ENCODE results near the gene MYL4.

DNA sequence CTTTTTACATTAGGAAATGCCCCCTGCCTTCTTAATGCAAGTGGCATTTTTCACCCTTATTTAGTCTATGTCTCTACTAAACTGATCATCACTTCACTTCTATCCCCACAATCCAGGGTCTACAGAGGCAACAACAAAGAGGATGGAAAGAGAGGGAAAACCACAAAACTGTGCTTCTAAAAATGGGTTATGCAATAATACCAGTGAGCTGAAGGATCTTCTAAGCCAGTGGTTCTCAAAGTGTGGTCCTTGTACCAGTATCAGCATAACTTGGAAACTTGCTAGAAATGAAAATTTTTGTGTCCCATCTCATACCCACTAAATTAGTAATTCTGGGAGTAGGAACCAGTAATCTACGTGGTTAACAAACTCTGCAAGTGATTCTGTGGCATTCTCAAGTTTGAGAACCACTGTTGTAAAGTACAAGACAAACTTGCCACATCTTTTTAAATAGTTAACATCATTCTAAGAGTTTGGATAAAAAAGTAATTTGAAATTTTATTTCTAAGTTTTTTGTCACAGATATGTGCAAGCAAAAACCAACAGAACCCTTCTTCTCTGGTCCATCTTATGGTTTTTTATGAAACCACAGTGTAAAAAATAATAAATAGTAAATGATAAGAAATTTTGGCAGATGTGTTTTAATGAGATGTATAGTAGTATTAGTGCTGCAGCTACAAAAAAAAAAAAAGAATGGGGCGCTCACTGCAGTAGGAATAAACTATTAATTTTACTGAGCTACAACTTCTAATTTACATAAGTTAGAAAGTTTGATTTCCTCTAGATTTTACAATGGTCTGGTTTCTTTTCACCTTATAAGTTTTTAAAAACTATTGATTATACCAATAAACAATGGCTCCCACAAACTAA is 36.2 kb upstream of the MYL4 start:
- TF ChIP-seq, protein P1, sequence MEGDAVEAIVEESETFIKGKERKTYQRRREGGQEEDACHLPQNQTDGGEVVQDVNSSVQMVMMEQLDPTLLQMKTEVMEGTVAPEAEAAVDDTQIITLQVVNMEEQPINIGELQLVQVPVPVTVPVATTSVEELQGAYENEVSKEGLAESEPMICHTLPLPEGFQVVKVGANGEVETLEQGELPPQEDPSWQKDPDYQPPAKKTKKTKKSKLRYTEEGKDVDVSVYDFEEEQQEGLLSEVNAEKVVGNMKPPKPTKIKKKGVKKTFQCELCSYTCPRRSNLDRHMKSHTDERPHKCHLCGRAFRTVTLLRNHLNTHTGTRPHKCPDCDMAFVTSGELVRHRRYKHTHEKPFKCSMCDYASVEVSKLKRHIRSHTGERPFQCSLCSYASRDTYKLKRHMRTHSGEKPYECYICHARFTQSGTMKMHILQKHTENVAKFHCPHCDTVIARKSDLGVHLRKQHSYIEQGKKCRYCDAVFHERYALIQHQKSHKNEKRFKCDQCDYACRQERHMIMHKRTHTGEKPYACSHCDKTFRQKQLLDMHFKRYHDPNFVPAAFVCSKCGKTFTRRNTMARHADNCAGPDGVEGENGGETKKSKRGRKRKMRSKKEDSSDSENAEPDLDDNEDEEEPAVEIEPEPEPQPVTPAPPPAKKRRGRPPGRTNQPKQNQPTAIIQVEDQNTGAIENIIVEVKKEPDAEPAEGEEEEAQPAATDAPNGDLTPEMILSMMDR (conservative IDR thresholded peaks at IDR 0.05): no peak
- TF ChIP-seq ZFX (IDR thresholded peaks at IDR 0.05): no peak
